Ishikawa (cell line): ENCODE results near the gene DOLPP1.

Experiments used
- CEBPB ChIP-seq: IDR thresholded peaks from 2 replicates; pipeline ENCODE4 v1.6.1; 2012
- CREB1 ChIP-seq: IDR thresholded peaks from 2 replicates; pipeline ENCODE4 v1.6.1; 2012; ENCODE audit warnings: low read depth
- EGR1 ChIP-seq: IDR thresholded peaks from 2 replicates; pipeline ENCODE4 v1.6.1; 2012
- EP300 ChIP-seq: IDR thresholded peaks from 2 replicates; pipeline ENCODE4 v1.6.1; 2012; ENCODE audit warnings: borderline replicate concordance
- FOXM1 ChIP-seq: IDR thresholded peaks from 2 replicates; pipeline ENCODE4 v1.6.1; 2012; ENCODE audit warnings: low read depth, borderline replicate concordance
- NFIC ChIP-seq: IDR thresholded peaks from 2 replicates; pipeline ENCODE4 v1.6.1; 2012
- RAD21 ChIP-seq: IDR thresholded peaks from 2 replicates; pipeline ENCODE4 v1.6.1; 2012; ENCODE audit warnings: low read depth
- TAF1 ChIP-seq: IDR thresholded peaks from 2 replicates; pipeline ENCODE4 v1.6.1; 2012; ENCODE audit warnings: low read depth, mild to moderate bottlenecking
- TCF12 ChIP-seq: IDR thresholded peaks from 2 replicates; pipeline ENCODE4 v1.6.1; 2012; ENCODE audit warnings: low read depth
- TEAD4 ChIP-seq: IDR thresholded peaks from 2 replicates; pipeline ENCODE4 v1.6.1; 2012
- YY1 ChIP-seq: IDR thresholded peaks from 2 replicates; pipeline ENCODE4 v1.6.1; 2012; ENCODE audit warnings: low read depth
- ZBTB7A ChIP-seq: IDR thresholded peaks from 2 replicates; pipeline ENCODE4 v1.6.1; 2012; ENCODE audit warnings: low read depth
- TF ChIP-seq, protein P1 (sequence below): IDR thresholded peaks from 2 replicates; pipeline ENCODE4 v1.6.1; 2012; ENCODE audit warnings: low read depth, mild to moderate bottlenecking
- TF ChIP-seq, protein P2 (sequence below): IDR thresholded peaks from 2 replicates; pipeline ENCODE4 v1.6.1; 2012
- TF ChIP-seq, protein P3 (sequence below): IDR thresholded peaks from 2 replicates; pipeline ENCODE4 v1.6.1; 2012

DOLPP1 gene

GRCh38 chr9:129040113-129040643, 40.7 kb upstream of the DOLPP1 start:
- TF ChIP-seq TAF1 = no peak
- TF ChIP-seq, protein P1, sequence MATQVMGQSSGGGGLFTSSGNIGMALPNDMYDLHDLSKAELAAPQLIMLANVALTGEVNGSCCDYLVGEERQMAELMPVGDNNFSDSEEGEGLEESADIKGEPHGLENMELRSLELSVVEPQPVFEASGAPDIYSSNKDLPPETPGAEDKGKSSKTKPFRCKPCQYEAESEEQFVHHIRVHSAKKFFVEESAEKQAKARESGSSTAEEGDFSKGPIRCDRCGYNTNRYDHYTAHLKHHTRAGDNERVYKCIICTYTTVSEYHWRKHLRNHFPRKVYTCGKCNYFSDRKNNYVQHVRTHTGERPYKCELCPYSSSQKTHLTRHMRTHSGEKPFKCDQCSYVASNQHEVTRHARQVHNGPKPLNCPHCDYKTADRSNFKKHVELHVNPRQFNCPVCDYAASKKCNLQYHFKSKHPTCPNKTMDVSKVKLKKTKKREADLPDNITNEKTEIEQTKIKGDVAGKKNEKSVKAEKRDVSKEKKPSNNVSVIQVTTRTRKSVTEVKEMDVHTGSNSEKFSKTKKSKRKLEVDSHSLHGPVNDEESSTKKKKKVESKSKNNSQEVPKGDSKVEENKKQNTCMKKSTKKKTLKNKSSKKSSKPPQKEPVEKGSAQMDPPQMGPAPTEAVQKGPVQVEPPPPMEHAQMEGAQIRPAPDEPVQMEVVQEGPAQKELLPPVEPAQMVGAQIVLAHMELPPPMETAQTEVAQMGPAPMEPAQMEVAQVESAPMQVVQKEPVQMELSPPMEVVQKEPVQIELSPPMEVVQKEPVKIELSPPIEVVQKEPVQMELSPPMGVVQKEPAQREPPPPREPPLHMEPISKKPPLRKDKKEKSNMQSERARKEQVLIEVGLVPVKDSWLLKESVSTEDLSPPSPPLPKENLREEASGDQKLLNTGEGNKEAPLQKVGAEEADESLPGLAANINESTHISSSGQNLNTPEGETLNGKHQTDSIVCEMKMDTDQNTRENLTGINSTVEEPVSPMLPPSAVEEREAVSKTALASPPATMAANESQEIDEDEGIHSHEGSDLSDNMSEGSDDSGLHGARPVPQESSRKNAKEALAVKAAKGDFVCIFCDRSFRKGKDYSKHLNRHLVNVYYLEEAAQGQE = no peak
- TF ChIP-seq NFIC = no peak
- TF ChIP-seq EP300 = no peak
- no peak for TF ChIP-seq YY1
- no peak for TF ChIP-seq CREB1
- TF ChIP-seq TEAD4 = no peak
- TF ChIP-seq EGR1 = no peak
- TF ChIP-seq, protein P2, sequence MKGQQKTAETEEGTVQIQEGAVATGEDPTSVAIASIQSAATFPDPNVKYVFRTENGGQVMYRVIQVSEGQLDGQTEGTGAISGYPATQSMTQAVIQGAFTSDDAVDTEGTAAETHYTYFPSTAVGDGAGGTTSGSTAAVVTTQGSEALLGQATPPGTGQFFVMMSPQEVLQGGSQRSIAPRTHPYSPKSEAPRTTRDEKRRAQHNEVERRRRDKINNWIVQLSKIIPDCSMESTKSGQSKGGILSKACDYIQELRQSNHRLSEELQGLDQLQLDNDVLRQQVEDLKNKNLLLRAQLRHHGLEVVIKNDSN = no peak
- TF ChIP-seq ZBTB7A = no peak
- TF ChIP-seq, protein P3, sequence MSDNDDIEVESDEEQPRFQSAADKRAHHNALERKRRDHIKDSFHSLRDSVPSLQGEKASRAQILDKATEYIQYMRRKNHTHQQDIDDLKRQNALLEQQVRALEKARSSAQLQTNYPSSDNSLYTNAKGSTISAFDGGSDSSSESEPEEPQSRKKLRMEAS = no peak
- no peak for TF ChIP-seq CEBPB
- TF ChIP-seq RAD21 = no peak
- TF ChIP-seq FOXM1 = no peak
- no peak for TF ChIP-seq TCF12

DNA sequence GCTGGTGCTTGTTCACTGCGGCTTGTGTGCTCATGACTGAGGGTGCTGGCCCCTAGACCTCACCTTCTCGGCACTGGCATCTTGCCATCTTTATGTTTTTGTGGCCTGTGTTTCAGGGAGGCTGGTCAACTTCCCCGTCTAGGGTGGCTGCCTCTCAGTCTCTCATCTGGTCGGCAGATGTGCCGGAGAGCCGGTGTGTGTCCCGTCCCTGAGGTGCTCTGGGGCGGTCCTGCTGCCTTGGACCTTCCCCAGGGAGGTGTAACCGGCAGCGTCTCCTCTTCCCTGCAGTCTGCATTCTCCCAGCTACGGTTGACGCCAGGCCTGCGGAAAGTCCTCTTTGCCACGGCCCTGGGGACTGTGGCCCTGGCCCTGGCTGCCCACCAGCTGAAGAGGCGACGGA, 38.9 kb upstream of the DOLPP1 start:
- TF ChIP-seq, protein P3 = no peak
- TF ChIP-seq TAF1 (no peak), EP300 (no peak), YY1 (no peak)

DNA sequence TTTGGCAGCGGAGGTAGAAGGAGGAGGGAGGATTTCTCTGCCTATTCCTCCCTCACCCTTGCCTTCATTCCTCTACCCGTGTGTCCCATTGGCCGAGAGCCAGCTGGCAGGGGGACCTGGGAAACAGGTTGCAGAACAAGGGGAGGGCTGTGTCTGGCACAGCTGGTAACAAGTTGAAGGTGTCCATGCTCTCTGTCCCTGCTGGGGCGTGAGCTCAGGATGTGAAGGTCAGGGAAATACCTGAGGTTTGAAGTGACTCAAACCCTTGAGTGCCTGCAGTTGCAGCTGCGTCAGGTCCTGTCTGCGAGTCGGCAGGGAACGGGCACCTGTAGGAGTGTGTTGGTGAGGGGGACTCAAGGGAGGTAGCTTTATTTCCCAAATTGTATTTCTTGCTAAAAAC, 28.3 kb upstream of the DOLPP1 start:
- TF ChIP-seq TEAD4 = peak; percentile 87
- TF ChIP-seq CREB1 = 0 out of 2 replicates have a peak, but pooled peaks have one; percentile 19
- peak; percentile 100 for TF ChIP-seq NFIC
- TF ChIP-seq, protein P3 = peak; percentile 87
- peak; percentile 35; the same call in 1 of the 2 replicates for TF ChIP-seq RAD21
- 0 out of 2 replicates have a peak, but pooled peaks have one; percentile 34 for TF ChIP-seq FOXM1
- peak; percentile 47; the same call in 1 of the 2 replicates for TF ChIP-seq YY1
- TF ChIP-seq, protein P2 = peak; percentile 57; the same call in 1 of the 2 replicates
- 0 out of 2 replicates have a peak, but pooled peaks have one; percentile 39 for TF ChIP-seq ZBTB7A
- TF ChIP-seq TAF1 = no peak
- peak; percentile 48; the same call in 1 of the 2 replicates for TF ChIP-seq CEBPB
- TF ChIP-seq EP300 = peak; percentile 85
- no peak for TF ChIP-seq EGR1
- TF ChIP-seq TCF12 = peak; percentile 96
- TF ChIP-seq, protein P1 = no peak

GRCh38 chr9:129053020-129053419, 27.9 kb upstream of the DOLPP1 start:
- TF ChIP-seq NFIC (no peak), TEAD4 (no peak), YY1 (no peak), EP300 (no peak), TCF12 (no peak), TAF1 (no peak), CEBPB (no peak), ZBTB7A (no peak), CREB1 (no peak), FOXM1 (no peak)
- TF ChIP-seq, protein P2 = no peak
- TF ChIP-seq, protein P3 = no peak
- TF ChIP-seq, protein P1 = no peak
